ENCODE results near the gene TMUB1.

- TF ChIP-seq GATA2 (IDR thresholded peaks at IDR 0.05; ENCODE audit: low read depth, low read length) (no peak), GATA3 (IDR thresholded peaks at IDR 0.05; ENCODE audit: low read depth, low read length) (no peak)
These were observed 21.2 kb downstream of the TMUB1 start for GRCh38 chr7:151062111-151062398.
